HG03521 (cell line): Measurements from ENCODE around the gene BBS9.

ENCODE experiments used
- ATAC-seq: cut with Tn5 transposase; IDR thresholded peaks from one replicate; pipeline ENCODE4 v1.9.1; 2021; ENCODE audit warnings: mild to moderate bottlenecking, moderate library complexity; ENCODE audit not compliant: unreplicated experiment

BBS9 gene

GRCh38 chr7:33634606-33635005, 505.2 kb downstream of the BBS9 start:
- ATAC-seq: no peak

- no peak for ATAC-seq
Observed at GRCh38 chr7:33636359-33636758, 507.0 kb downstream of the BBS9 start.

GRCh38 chr7:33639552-33640197, 510.3 kb downstream of the BBS9 start:
- no peak for ATAC-seq

- ATAC-seq: no peak
Observed at GRCh38 chr7:33640741-33641140, 511.4 kb downstream of the BBS9 start.

- ATAC-seq: no peak
Observed at GRCh38 chr7:33642312-33642711, 512.9 kb downstream of the BBS9 start.

- ATAC-seq: no peak
Observed at GRCh38 chr7:33643530-33643929, 514.2 kb downstream of the BBS9 start.

GRCh38 chr7:33644489-33644888, 515.1 kb downstream of the BBS9 start:
- no peak for ATAC-seq

- ATAC-seq: no peak
Observed at GRCh38 chr7:33645104-33645503, 515.7 kb downstream of the BBS9 start.

GRCh38 chr7:33646166-33646565, 516.8 kb downstream of the BBS9 start:
- ATAC-seq: no peak

- ATAC-seq: no peak
Observed at GRCh38 chr7:33646891-33647391, 517.6 kb downstream of the BBS9 start.

- ATAC-seq: no peak
Observed at GRCh38 chr7:33649476-33650441, 520.4 kb downstream of the BBS9 start.

- no peak for ATAC-seq
Observed at GRCh38 chr7:33650828-33651227, 521.5 kb downstream of the BBS9 start.

GRCh38 chr7:33651998-33652515, 522.7 kb downstream of the BBS9 start:
- no peak for ATAC-seq

- ATAC-seq: no peak
Observed at GRCh38 chr7:33654676-33655075, 525.3 kb downstream of the BBS9 start.
